ENCODE data around the gene SYNGR3.

SYNGR3 gene

GRCh38 chr16:1963806-1964505 lies 25.8 kb upstream of the SYNGR3 start:
- Histone ChIP-seq H3K4me1 (ENCODE audit: low read length) (peaks cover 14% of the 10 kb centered on the region), H4K20me1 (ENCODE audit: insufficient read depth, low read length) (no peaks in the 10 kb centered on the region), H3K27ac (ENCODE audit: low read length) (peak overlapping the region; percentile 69; the same call in 1 of the 2 replicates), H3K4me2 (ENCODE audit: low read depth, low read length) (peak overlapping the region; percentile 63), H3K9me3 (replicated peaks; ENCODE audit: insufficient read depth, low read length) (no peaks in the 10 kb centered on the region), H3K9ac (ENCODE audit: low read length) (peak overlapping the region; percentile 94; the same call in 1 of the 2 replicates), H2AFZ (ENCODE audit: low read length) (no peak overlapping the region), H3K27me3 (replicated peaks; ENCODE audit: insufficient read depth, low read length) (no peaks in the 10 kb centered on the region), H3K36me3 (replicated peaks; ENCODE audit: insufficient read depth, low read length) (peaks cover 17% of the 10 kb centered on the region), H3F3A (ENCODE audit: insufficient read depth, low read length) (peaks cover 40% of the 10 kb centered on the region), H3K9me2 (replicated peaks; ENCODE audit: insufficient read depth, low read length) (no peaks in the 10 kb centered on the region), H3K4me3 (ENCODE audit: low read length) (peak overlapping the region; percentile 80), H3K79me2 (ENCODE audit: low read length) (peaks cover 43% of the 10 kb centered on the region)
- TF ChIP-seq CTCF (IDR thresholded peaks at IDR 0.05; ENCODE audit: low read length) (no peak), EZH2phosphoT487 (IDR thresholded peaks at IDR 0.05; ENCODE audit: low read length) (no peak), EZH2 (optimal IDR thresholded peaks at IDR 0.05; ENCODE audit: low read depth, low read length) (no peak)
- DNase-seq, result no peak

- Histone ChIP-seq H3K4me3 (ENCODE audit: low read length) (peak within 1 kb of the TSS; percentile 80), H3K36me3 (replicated peaks; ENCODE audit: insufficient read depth, low read length) (peaks cover 17% of the 10 kb centered on the region), H2AFZ (ENCODE audit: low read length) (peak within 1 kb of the TSS; percentile 64), H4K20me1 (ENCODE audit: insufficient read depth, low read length) (no peaks in the 10 kb centered on the region), H3K9me3 (replicated peaks; ENCODE audit: insufficient read depth, low read length) (no peaks in the 10 kb centered on the region), H3K79me2 (ENCODE audit: low read length) (peaks cover 38% of the 10 kb centered on the region), H3F3A (ENCODE audit: insufficient read depth, low read length) (peaks cover 40% of the 10 kb centered on the region), H3K9me2 (replicated peaks; ENCODE audit: insufficient read depth, low read length) (no peaks in the 10 kb centered on the region), H3K27ac (ENCODE audit: low read length) (peak within 1 kb of the TSS; percentile 69; the same call in 1 of the 2 replicates), H3K4me2 (ENCODE audit: low read depth, low read length) (peak within 1 kb of the TSS; percentile 93), H3K9ac (ENCODE audit: low read length) (peak within 1 kb of the TSS; percentile 94), H3K4me1 (ENCODE audit: low read length) (peaks cover 12% of the 10 kb centered on the region), H3K27me3 (replicated peaks; ENCODE audit: insufficient read depth, low read length) (no peaks in the 10 kb centered on the region)
- peak; percentile 98 for DNase-seq
- TF ChIP-seq EZH2phosphoT487 (IDR thresholded peaks at IDR 0.05; ENCODE audit: low read length), result no peak
- no peak for TF ChIP-seq CTCF (IDR thresholded peaks at IDR 0.05; ENCODE audit: low read length)
- TF ChIP-seq EZH2 (optimal IDR thresholded peaks at IDR 0.05; ENCODE audit: low read depth, low read length), result no peak
Observed at GRCh38 chr16:1964506-1965395, 25.0 kb upstream of the SYNGR3 start, which contains the start of gene RPS2. RPS2 (minus strand) TSS chr16:1964826; CDS start chr16:1964625, 201 bp downstream.

- H3K27ac ChIP-seq (ENCODE audit: low read length), result peak overlapping the region; percentile 52; the same call in 1 of the 2 replicates
- H3K9ac ChIP-seq (ENCODE audit: low read length), result peak overlapping the region; percentile 94
- H3F3A ChIP-seq (ENCODE audit: insufficient read depth, low read length), result peaks cover 37% of the 10 kb centered on the region
- H3K79me2 ChIP-seq (ENCODE audit: low read length), result peaks cover 31% of the 10 kb centered on the region
- H4K20me1 ChIP-seq (ENCODE audit: insufficient read depth, low read length), result no peaks in the 10 kb centered on the region
- peaks cover 17% of the 10 kb centered on the region for H3K36me3 ChIP-seq (replicated peaks; ENCODE audit: insufficient read depth, low read length)
- H2AFZ ChIP-seq (ENCODE audit: low read length), result peak overlapping the region; percentile 64; the same call in 1 of the 2 replicates
- no peaks in the 10 kb centered on the region for H3K9me2 ChIP-seq (replicated peaks; ENCODE audit: insufficient read depth, low read length)
- H3K9me3 ChIP-seq (replicated peaks; ENCODE audit: insufficient read depth, low read length), result no peaks in the 10 kb centered on the region
- DNase-seq, result no peak
- H3K4me2 ChIP-seq (ENCODE audit: low read depth, low read length), result peak overlapping the region; percentile 93
- peak overlapping the region; percentile 80 for H3K4me3 ChIP-seq (ENCODE audit: low read length)
- no peak for TF ChIP-seq CTCF (IDR thresholded peaks at IDR 0.05; ENCODE audit: low read length)
- TF ChIP-seq EZH2phosphoT487 (IDR thresholded peaks at IDR 0.05; ENCODE audit: low read length), result no peak
- no peak for TF ChIP-seq EZH2 (optimal IDR thresholded peaks at IDR 0.05; ENCODE audit: low read depth, low read length)
- H3K27me3 ChIP-seq (replicated peaks; ENCODE audit: insufficient read depth, low read length), result no peaks in the 10 kb centered on the region
- peaks cover 12% of the 10 kb centered on the region for H3K4me1 ChIP-seq (ENCODE audit: low read length)
Observed at GRCh38 chr16:1965396-1966001, 24.3 kb upstream of the SYNGR3 start.

All from MM.1S (cell line).